PC-9 (cell line): ENCODE measurements around the gene DDO. TPM values are rescaled to one million over a fixed set of nuclear protein-coding genes. Genes with fewer than 3 reads are reported as not detected.

ENCODE experiments used
- BruUV-seq: library from RNA; stranded (reverse); fragments of 400-500 nt; replicated peaks from 2 replicates; lab custom pipeline; 2021; lab: Mats Ljungman, UMichigan
- CTCF ChIA-PET: fragments of 300-600 bp; sonication (Branson Sonifier 250); formaldehyde crosslinking; loops from one replicate; lab custom pipeline; 2022; ENCODE audit warnings: antibody characterized with exemption; lab: Charles Lee
- POLR2A ChIA-PET: fragments of 300-600 bp; sonication (Branson Sonifier 250); formaldehyde crosslinking; loops from one replicate; lab custom pipeline; 2022; ENCODE audit warnings: antibody characterized with exemption; ENCODE audit not compliant: unreplicated experiment; lab: Charles Lee
- DNase-seq, 2 experiments: peaks; one replicate each; pipeline versions ENCODE4 v3.0.0 to v3.0.0-alpha.2; 2015 to 2022; ENCODE audit warnings: mixed read lengths in 1 of 2
- H2AFZ ChIP-seq: fragments of 200-600 bp; sonication (generic); 2 replicates; pipeline ENCODE4 v1.8.1; 2017; ENCODE audit warnings: antibody characterized with exemption
- H3F3A ChIP-seq: fragments of 200-600 bp; sonication (generic); 2 replicates; pipeline ENCODE4 v1.8.1; 2017; ENCODE audit warnings: antibody characterized with exemption, mild to moderate bottlenecking, low read depth; ENCODE audit not compliant: insufficient read depth
- H3K27ac ChIP-seq: fragments of 200-600 bp; sonication (generic); 2 replicates; pipeline ENCODE4 v1.6.1; 2016; ENCODE audit warnings: mixed run types
- H3K27me3 ChIP-seq: fragments of 200-600 bp; sonication (generic); 2 replicates; pipeline ENCODE4 v1.6.1; 2016; ENCODE audit warnings: low read depth, mixed run types; ENCODE audit not compliant: insufficient read depth
- H3K36me3 ChIP-seq: fragments of 200-600 bp; sonication (generic); 2 replicates; pipeline ENCODE4 v1.6.1; 2016; ENCODE audit warnings: low read depth, mixed run types
- H3K4me1 ChIP-seq: fragments of 200-600 bp; sonication (generic); replicated peaks from 2 replicates; pipeline ENCODE4 v1.6.1; 2016; ENCODE audit warnings: mixed run types; ENCODE audit not compliant: insufficient read depth
- H3K4me2 ChIP-seq: fragments of 200-600 bp; sonication (generic); 2 replicates; pipeline ENCODE4 v1.6.1; 2017; ENCODE audit warnings: mixed run types
- H3K4me3 ChIP-seq: fragments of 200-600 bp; sonication (generic); 2 replicates; pipeline ENCODE4 v1.6.1; 2016; ENCODE audit warnings: mixed run types
- H3K79me2 ChIP-seq: fragments of 200-600 bp; sonication (generic); 2 replicates; pipeline ENCODE4 v1.6.1; 2017; ENCODE audit warnings: low read depth, mixed run types
- H3K9me2 ChIP-seq: fragments of 200-600 bp; sonication (generic); 2 replicates; pipeline ENCODE4 v1.8.1; 2017; ENCODE audit warnings: mild to moderate bottlenecking; ENCODE audit not compliant: insufficient read depth
- H3K9me3 ChIP-seq: fragments of 200-600 bp; sonication (generic); 2 replicates; pipeline ENCODE4 v1.8.1; 2016; ENCODE audit warnings: low read depth; ENCODE audit not compliant: insufficient read depth
- H4K20me1 ChIP-seq: fragments of 200-600 bp; sonication (generic); 2 replicates; pipeline ENCODE4 v1.8.1; 2017; ENCODE audit not compliant: insufficient read depth
- CTCF ChIP-seq: fragments of 200-600 bp; sonication (generic); conservative IDR thresholded peaks from 2 replicates; pipeline ENCODE4 v1.6.1; 2017; ENCODE audit warnings: mixed run types, antibody characterized with exemption, mild to moderate bottlenecking, moderate library complexity
- EZH2 ChIP-seq: fragments of 200-600 bp; sonication (generic); IDR thresholded peaks from 2 replicates; pipeline ENCODE4 v1.8.0; 2017; ENCODE audit warnings: antibody characterized with exemption, low read depth
- intact Hi-C: fragments of 100-400 bp; cut with micrococcal nuclease; formaldehyde crosslinking; loops from one replicate; pipeline ENCODE4 v1.10.0; 2022; ENCODE audit not compliant: unreplicated experiment
- total RNA-seq: library from RNA; stranded (reverse); gene quantifications from 2 replicates; pipeline ENCODE4 v1.2.3, GENCODE V29; 2021

Gene DDO
- total RNA-seq, 1 experiment from 2014 or later: 3.6 TPM

DNA sequence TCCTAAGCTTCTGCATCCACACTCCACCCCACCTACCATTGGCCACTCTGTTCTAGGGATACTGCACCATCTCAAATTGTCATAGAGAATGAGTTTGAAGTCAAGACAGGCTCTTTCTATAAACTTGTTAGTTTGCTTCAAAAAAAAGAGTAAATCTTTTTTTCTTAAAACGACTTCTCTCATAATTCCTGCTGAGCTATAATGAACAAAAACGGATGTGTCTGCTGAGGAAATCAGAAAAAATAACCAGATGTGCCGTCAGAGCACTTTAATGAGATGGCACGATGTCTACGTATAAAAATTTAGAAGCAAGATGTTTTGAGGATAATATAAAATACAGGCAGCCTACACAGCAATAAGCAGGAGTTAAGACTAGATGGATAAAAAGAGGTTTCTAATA lies 24.0 kb upstream of the DDO start:
- BruUV-seq: no TSS peak
- Histone ChIP-seq H3K79me2 (no peaks in the 10 kb centered on the region), H3K4me1 (no peaks in the 10 kb centered on the region), H3K9me2 (no peaks in the 10 kb centered on the region), H3K4me3 (no peak overlapping the region), H3F3A (no peaks in the 10 kb centered on the region), H3K9me3 (no peaks in the 10 kb centered on the region), H3K36me3 (no peaks in the 10 kb centered on the region), H4K20me1 (no peaks in the 10 kb centered on the region), H3K27ac (no peak overlapping the region), H3K27me3 (peaks cover 59% of the 10 kb centered on the region), H3K4me2 (no peak overlapping the region), H2AFZ (no peak overlapping the region)
- ChIA-PET CTCF (no interaction called here), POLR2A (no interaction called here)
- TF ChIP-seq CTCF: no peak
- TF ChIP-seq EZH2: no peak
- intact Hi-C loops: no loop called here
- no peak for DNase-seq

DNA sequence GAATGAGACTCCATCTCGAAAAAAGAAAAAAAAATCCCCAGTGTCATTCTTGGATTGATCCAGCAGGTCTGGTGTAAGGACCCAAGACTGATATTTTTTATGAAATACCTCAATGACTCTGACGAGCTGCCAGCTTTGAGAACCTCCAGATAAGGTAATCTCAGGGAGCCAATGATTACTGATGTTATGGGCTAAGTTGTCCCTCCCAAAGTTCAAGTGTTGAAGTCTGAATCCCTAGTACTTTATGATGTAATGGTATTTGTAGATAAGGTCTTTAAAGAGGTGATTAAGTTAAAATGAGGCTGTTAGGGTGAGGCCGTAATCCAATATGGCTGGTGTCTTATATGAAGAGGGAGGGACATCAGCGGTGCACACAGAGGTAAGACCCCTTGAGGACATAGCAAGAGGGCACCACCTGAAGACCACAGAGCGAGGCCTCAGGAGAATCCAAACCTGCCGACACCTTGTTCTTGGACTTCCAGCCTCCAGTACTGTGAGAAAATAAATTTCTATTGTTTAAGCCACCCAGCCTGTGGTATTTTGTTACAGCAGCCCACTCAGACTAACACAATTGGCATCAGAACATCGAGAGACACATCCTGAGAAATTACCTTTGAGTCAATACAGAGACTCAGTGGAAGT lies 19.7 kb upstream of the DDO start:
- Histone ChIP-seq H3K27me3 (peaks cover 62% of the 10 kb centered on the region), H4K20me1 (no peaks in the 10 kb centered on the region), H3K79me2 (no peaks in the 10 kb centered on the region), H3K4me3 (no peak overlapping the region), H2AFZ (no peak overlapping the region), H3K9me2 (no peaks in the 10 kb centered on the region), H3K4me2 (no peak overlapping the region), H3K36me3 (no peaks in the 10 kb centered on the region), H3K27ac (no peak overlapping the region), H3K4me1 (no peaks in the 10 kb centered on the region), H3K9me3 (no peaks in the 10 kb centered on the region), H3F3A (no peaks in the 10 kb centered on the region)
- TF ChIP-seq EZH2 (no peak), CTCF (no peak)
- intact Hi-C loops: no loop called here
- CTCF ChIA-PET: no interaction called here
- POLR2A ChIA-PET: no interaction called here
- no peak for DNase-seq
- no TSS peak for BruUV-seq

GRCh38 chr6:110432285-110432900 lies 17.0 kb upstream of the DDO start:
- no peak overlapping the region for H3K27ac ChIP-seq
- intact Hi-C loops: no loop called here
- H3K9me2 ChIP-seq: no peaks in the 10 kb centered on the region
- no peaks in the 10 kb centered on the region for H3F3A ChIP-seq
- H3K4me3 ChIP-seq: no peak overlapping the region
- H3K9me3 ChIP-seq: no peaks in the 10 kb centered on the region
- no peak for DNase-seq
- no TSS peak for BruUV-seq
- H3K4me1 ChIP-seq: no peaks in the 10 kb centered on the region
- ChIA-PET POLR2A (no interaction called here), CTCF (no interaction called here)
- no peak overlapping the region for H2AFZ ChIP-seq
- H4K20me1 ChIP-seq: no peaks in the 10 kb centered on the region
- H3K4me2 ChIP-seq: no peak overlapping the region
- H3K79me2 ChIP-seq: no peaks in the 10 kb centered on the region
- peaks cover 55% of the 10 kb centered on the region for H3K27me3 ChIP-seq
- no peak for TF ChIP-seq EZH2
- no peak for TF ChIP-seq CTCF
- no peaks in the 10 kb centered on the region for H3K36me3 ChIP-seq
